K562 (cell line): ENCODE data around the gene OR13A1. TPM values are rescaled to one million over a fixed set of nuclear protein-coding genes. Genes with fewer than 3 reads are reported as not detected.

Experiments
- ATF1 ChIP-seq, 2 experiments: fragments of 450-650 bp in 1 of 2; IDR thresholded peaks; 2 replicates each; pipeline ENCODE4 v1.6.1; 2016; ENCODE audit warnings: missing compliant biosample characterization in 1 of 2, missing genetic modification characterization in 1 of 2
- BHLHE40 ChIP-seq: IDR thresholded peaks from 2 replicates; pipeline ENCODE4 v1.6.1; 2011; ENCODE audit warnings: low read length, improper control_type of control experiment
- CBX2 ChIP-seq: fragments of 200-600 bp; sonication (generic); IDR thresholded peaks from one replicate; pipeline ENCODE4 v1.6.1; 2012; ENCODE audit warnings: mild to moderate bottlenecking, low read length, inconsistent platforms; ENCODE audit not compliant: insufficient read depth, poor library complexity, severe bottlenecking
- CHD1 ChIP-seq: fragments of 200-600 bp; sonication (generic); IDR thresholded peaks from one replicate; pipeline ENCODE4 v1.6.1; 2012; ENCODE audit warnings: mild to moderate bottlenecking, moderate library complexity, low read length, inconsistent platforms
- EHMT2 ChIP-seq: fragments of 450-650 bp; IDR thresholded peaks from 2 replicates; pipeline ENCODE4 v1.6.1; 2018; ENCODE audit warnings: antibody characterized with exemption
- KLF16 ChIP-seq: IDR thresholded peaks from 2 replicates; pipeline ENCODE4 v1.6.1; 2016; ENCODE audit warnings: antibody characterized with exemption
- MIER1 ChIP-seq: fragments of 450-650 bp; IDR thresholded peaks from 2 replicates; pipeline ENCODE4 v1.6.1; 2016; ENCODE audit warnings: antibody characterized with exemption, mild to moderate bottlenecking, low read depth
- MITF ChIP-seq: IDR thresholded peaks from 2 replicates; pipeline ENCODE4 v1.6.1; 2014; ENCODE audit warnings: antibody characterized with exemption
- MNT ChIP-seq, 2 experiments: fragments of 450-650 bp; conservative IDR thresholded peaks; 2 replicates each; pipeline ENCODE4 v1.6.1; 2017; ENCODE audit warnings: mild to moderate bottlenecking in 2 of 2, moderate library complexity in 2 of 2
- NCOA1 ChIP-seq: fragments of 450-650 bp; IDR thresholded peaks from 2 replicates; pipeline ENCODE4 v1.6.1; 2016; ENCODE audit warnings: low read depth
- RNF2 ChIP-seq: sonication (generic); IDR thresholded peaks from 2 replicates; pipeline ENCODE4 v1.6.1; 2016
- SMARCE1 ChIP-seq: fragments of 450-650 bp; IDR thresholded peaks from 2 replicates; pipeline ENCODE4 v1.7.1; 2016; ENCODE audit warnings: mild to moderate bottlenecking
- TCF3 ChIP-seq: sonication (generic); formaldehyde crosslinking; IDR thresholded peaks from 2 replicates; pipeline ENCODE4 v1.4.0; 2020; ENCODE audit warnings: mild to moderate bottlenecking, missing genetic modification reagents
- TEAD2 ChIP-seq: fragments of 450-650 bp; IDR thresholded peaks from 2 replicates; pipeline ENCODE4 v1.6.1; 2016; ENCODE audit warnings: missing genetic modification characterization, control low read depth, missing compliant biosample characterization
- TOE1 ChIP-seq, 2 experiments: fragments of 450-650 bp in 1 of 2; sonication (generic) in 1 of 2; formaldehyde crosslinking in 1 of 2; IDR thresholded peaks; 2 replicates each; pipeline versions ENCODE4 v1.7.1 to v1.8.0; 2016 to 2022; ENCODE audit warnings: borderline replicate concordance in 2 of 2, mild to moderate bottlenecking in 2 of 2, antibody characterized with exemption in 1 of 2, inconsistent platforms in 1 of 2, low read depth in 1 of 2, missing genetic modification reagents in 1 of 2, moderate library complexity in 1 of 2
- UBTF ChIP-seq, 2 experiments: IDR thresholded peaks; 2 replicates each; pipeline ENCODE4 v1.6.1; 2012; ENCODE audit warnings: improper control_type of control experiment in 2 of 2, low read depth in 2 of 2, low read length in 2 of 2, borderline replicate concordance in 1 of 2
- ZNF217 ChIP-seq: sonication (generic); formaldehyde crosslinking; IDR thresholded peaks from 2 replicates; pipeline ENCODE4 v1.8.0; 2022; ENCODE audit warnings: mild to moderate bottlenecking, missing genetic modification reagents
- ZNF316 ChIP-seq: fragments of 450-650 bp; IDR thresholded peaks from 2 replicates; pipeline ENCODE4 v1.6.1; 2016
- ZNF449 ChIP-seq: fragments of 250-450 bp; sonication (Bioruptor Pico); IDR thresholded peaks from 2 replicates; pipeline ENCODE4 v1.8.0; 2022; ENCODE audit warnings: moderate library complexity, mild to moderate bottlenecking, inconsistent platforms
- polyA plus RNA-seq, 8 experiments: library from polyadenylated mRNA; depleted of rRNA in 4 of 8; stranded (reverse) in 5 of 8; unstranded in 3 of 8; fragments of >200 nt; fragmentation: Nextera tagmentation in 2 of 8; fragmentation: Illumina TruSeq in 1 of 8; extraction: Ambion mirVana in 2 of 8; extraction: Trizol in 1 of 8; gene quantifications; 2 replicates each; pipeline versions ENCODE4 v1.2.1 to v1.2.3, GENCODE V29; 2011 to 2014; ENCODE audit warnings: inconsistent platforms in 1 of 8, missing spikeins in 1 of 8
- total RNA-seq, 7 experiments: library from RNA; depleted of rRNA in 6 of 7; stranded (reverse); fragments of >200 nt in 6 of 7; fragmentation: Illumina TruSeq in 2 of 7; extraction: Trizol in 2 of 7; gene quantifications; 2 replicates each; pipeline versions ENCODE4 v1.2.1 to v1.2.3, GENCODE V29; 2011 to 2021; ENCODE audit warnings: low replicate concordance in 1 of 7
- TF ChIP-seq, protein P1 (sequence below): fragments of 450-650 bp; formaldehyde crosslinking; IDR thresholded peaks from 2 replicates; pipeline ENCODE4 v1.4.0; 2020; ENCODE audit warnings: mild to moderate bottlenecking, moderate library complexity

The OR13A1 gene
- total and polyA plus RNA-seq, 9 of the 15 experiments (the other 6 are each of a cell fraction or from before 2014, with no cell fraction given), result 0.03 to 0.11 (median 0.06) TPM; not detected in 3

GRCh38 chr10:45278860-45279498 is 36.4 kb downstream of the OR13A1 start (continued):
- TF ChIP-seq KLF16 (peak; percentile 91), ATF1 (CRISPR knock-in tag; IDR thresholded peaks at IDR 0.05) (no peak), ATF1 (tag; IDR thresholded peaks at IDR 0.05) (peak; percentile 58), NCOA1 (peak; percentile 76; the same call in 1 of the 2 replicates), RNF2 (peak; percentile 64), MITF (peak; percentile 76), CBX2 (no peak), TEAD2 (tag) (no peak), ZNF217 (CRISPR knock-in tag) (no peak), ZNF316 (no peak), ZNF449 (CRISPR knock-in tag) (peak; percentile 58; the same call in 1 of the 2 replicates), TCF3 (CRISPR knock-in tag) (peak; percentile 92), MIER1 (no peak), BHLHE40 (peak; percentile 66), EHMT2 (peak; percentile 76), SMARCE1 (peak; percentile 95), UBTF (IDR thresholded peaks at IDR 0.05; ENCODE audit: borderline replicate concordance in 1 of 2, low read depth in 2 of 2, low read length in 2 of 2) (0 out of 4 replicates have a peak, but pooled peaks of 1 of the 2 experiments have one; percentile 15), CHD1 (no peak), MNT (conservative IDR thresholded peaks at IDR 0.05) (peak in 1 of 2 experiments; percentile 59; a peak in 2 of 4 replicates), TOE1 (IDR thresholded peaks at IDR 0.05; ENCODE audit: borderline replicate concordance) (peak; percentile 23; the same call in 1 of the 2 replicates), TOE1 (CRISPR knock-in tag; IDR thresholded peaks at IDR 0.05; ENCODE audit: borderline replicate concordance, low read depth) (no peak)
- TF ChIP-seq, protein P1, sequence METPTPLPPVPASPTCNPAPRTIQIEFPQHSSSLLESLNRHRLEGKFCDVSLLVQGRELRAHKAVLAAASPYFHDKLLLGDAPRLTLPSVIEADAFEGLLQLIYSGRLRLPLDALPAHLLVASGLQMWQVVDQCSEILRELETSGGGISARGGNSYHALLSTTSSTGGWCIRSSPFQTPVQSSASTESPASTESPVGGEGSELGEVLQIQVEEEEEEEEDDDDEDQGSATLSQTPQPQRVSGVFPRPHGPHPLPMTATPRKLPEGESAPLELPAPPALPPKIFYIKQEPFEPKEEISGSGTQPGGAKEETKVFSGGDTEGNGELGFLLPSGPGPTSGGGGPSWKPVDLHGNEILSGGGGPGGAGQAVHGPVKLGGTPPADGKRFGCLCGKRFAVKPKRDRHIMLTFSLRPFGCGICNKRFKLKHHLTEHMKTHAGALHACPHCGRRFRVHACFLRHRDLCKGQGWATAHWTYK (CRISPR knock-in tag), result peak; percentile 38; the same call in 1 of the 2 replicates
